K562 (cell line): Measurements from ENCODE around the gene NEK2. TPM values are rescaled to one million over a fixed set of nuclear protein-coding genes. Genes with fewer than 3 reads are reported as not detected.

Source experiments
- BACH1 ChIP-seq: fragments of 200-800 bp; sonication (Bioruptor generic); IDR thresholded peaks from 2 replicates; pipeline ENCODE4 v1.6.1; 2016; ENCODE audit warnings: missing genetic modification characterization, missing compliant biosample characterization
- GTF2E2 ChIP-seq: fragments of 200-800 bp; sonication (Bioruptor generic); IDR thresholded peaks from 2 replicates; pipeline ENCODE4 v1.6.1; 2016; ENCODE audit warnings: missing genetic modification characterization, missing compliant biosample characterization
- NCOA4 ChIP-seq: fragments of 450-650 bp; IDR thresholded peaks from 2 replicates; pipeline ENCODE4 v1.6.1; 2018; ENCODE audit warnings: mild to moderate bottlenecking; ENCODE audit not compliant: partially characterized antibody
- PTBP1 ChIP-seq: fragments of 200-400 bp; formaldehyde crosslinking; IDR thresholded peaks from 2 replicates; pipeline ENCODE4 v1.6.1; 2017; ENCODE audit warnings: low read depth, low read length
- SNRNP70 ChIP-seq: fragments of 200-400 bp; formaldehyde crosslinking; optimal IDR thresholded peaks from 2 replicates; pipeline ENCODE3; 2017; ENCODE audit warnings: low read depth, low read length
- SREBF2 ChIP-seq: sonication (generic); formaldehyde crosslinking; IDR thresholded peaks from 2 replicates; pipeline ENCODE4 v1.4.0; 2020; ENCODE audit warnings: mild to moderate bottlenecking, missing genetic modification reagents
- SRSF3 ChIP-seq: fragments of 200-400 bp; formaldehyde crosslinking; IDR thresholded peaks from 2 replicates; pipeline ENCODE4 v1.6.1; 2016; ENCODE audit warnings: mild to moderate bottlenecking, low read length, moderate library complexity; ENCODE audit not compliant: insufficient read depth
- TEAD2 ChIP-seq: fragments of 450-650 bp; IDR thresholded peaks from 2 replicates; pipeline ENCODE4 v1.6.1; 2016; ENCODE audit warnings: missing genetic modification characterization, control low read depth, missing compliant biosample characterization
- XRCC3 ChIP-seq: fragments of 450-650 bp; IDR thresholded peaks from 2 replicates; pipeline ENCODE4 v1.6.1; 2017; ENCODE audit warnings: mild to moderate bottlenecking, moderate library complexity
- ZNF143 ChIP-seq: sonication (generic); formaldehyde crosslinking; IDR thresholded peaks from 2 replicates; pipeline ENCODE4 v1.9.0; 2022; ENCODE audit warnings: mild to moderate bottlenecking, missing genetic modification reagents
- ZNF24 ChIP-seq: fragments of 450-650 bp; IDR thresholded peaks from 2 replicates; pipeline ENCODE4 v1.6.1; 2016
- ZNF583 ChIP-seq: fragments of 250-450 bp; sonication (Bioruptor Pico); IDR thresholded peaks from 2 replicates; pipeline ENCODE4 v1.4.0; 2020
- ZNF668 ChIP-seq: fragments of 250-450 bp; sonication (Bioruptor Pico); IDR thresholded peaks from 2 replicates; pipeline ENCODE4 v1.8.0; 2022; ENCODE audit warnings: mild to moderate bottlenecking, inconsistent platforms
- polyA plus RNA-seq, 8 experiments: library from polyadenylated mRNA; depleted of rRNA in 4 of 8; stranded (reverse) in 5 of 8; unstranded in 3 of 8; fragments of >200 nt; fragmentation: Nextera tagmentation in 2 of 8; fragmentation: Illumina TruSeq in 1 of 8; extraction: Ambion mirVana in 2 of 8; extraction: Trizol in 1 of 8; gene quantifications; 2 replicates each; pipeline versions ENCODE4 v1.2.1 to v1.2.3, GENCODE V29; 2011 to 2014; ENCODE audit warnings: inconsistent platforms in 1 of 8, missing spikeins in 1 of 8
- total RNA-seq, 7 experiments: library from RNA; depleted of rRNA in 6 of 7; stranded (reverse); fragments of >200 nt in 6 of 7; fragmentation: Illumina TruSeq in 2 of 7; extraction: Trizol in 2 of 7; gene quantifications; 2 replicates each; pipeline versions ENCODE4 v1.2.1 to v1.2.3, GENCODE V29; 2011 to 2021; ENCODE audit warnings: low replicate concordance in 1 of 7
- TF ChIP-seq, protein P1 (sequence below): sonication (generic); formaldehyde crosslinking; IDR thresholded peaks from 2 replicates; pipeline ENCODE4 v1.4.0; 2020; ENCODE audit warnings: mild to moderate bottlenecking, missing genetic modification reagents
- TF ChIP-seq, protein P2 (sequence below): sonication (generic); formaldehyde crosslinking; IDR thresholded peaks from 2 replicates; pipeline ENCODE4 v1.8.0; 2022; ENCODE audit warnings: mild to moderate bottlenecking, missing genetic modification reagents, borderline replicate concordance
- TF ChIP-seq, protein P3 (sequence below): sonication (generic); formaldehyde crosslinking; IDR thresholded peaks from 2 replicates; pipeline ENCODE4 v1.8.0; 2022; ENCODE audit warnings: missing genetic modification reagents, mild to moderate bottlenecking, borderline replicate concordance
- TF ChIP-seq, protein P4 (sequence below), 2 experiments: fragments of 150-350 bp in 1 of 2; IDR thresholded peaks; 2 replicates each; pipeline ENCODE4 v1.6.1; 2012 to 2016; ENCODE audit warnings: low read depth in 2 of 2, low read length in 2 of 2, mild to moderate bottlenecking in 1 of 2, moderate library complexity in 1 of 2
- TF ChIP-seq, protein P5 (sequence below): fragments of 450-650 bp; formaldehyde crosslinking; IDR thresholded peaks from 2 replicates; pipeline ENCODE4 v1.4.0; 2020; ENCODE audit warnings: mild to moderate bottlenecking, moderate library complexity
- TF ChIP-seq, protein P6 (sequence below): sonication (generic); formaldehyde crosslinking; IDR thresholded peaks from 2 replicates; pipeline ENCODE4 v1.8.0; 2022; ENCODE audit warnings: mild to moderate bottlenecking, low read depth, missing genetic modification reagents

Gene NEK2
- total and polyA plus RNA-seq, 9 of the 15 experiments (the other 6 are each of a cell fraction or from before 2014, with no cell fraction given): 30.0 to 74.7 (median 66.4) TPM

DNA sequence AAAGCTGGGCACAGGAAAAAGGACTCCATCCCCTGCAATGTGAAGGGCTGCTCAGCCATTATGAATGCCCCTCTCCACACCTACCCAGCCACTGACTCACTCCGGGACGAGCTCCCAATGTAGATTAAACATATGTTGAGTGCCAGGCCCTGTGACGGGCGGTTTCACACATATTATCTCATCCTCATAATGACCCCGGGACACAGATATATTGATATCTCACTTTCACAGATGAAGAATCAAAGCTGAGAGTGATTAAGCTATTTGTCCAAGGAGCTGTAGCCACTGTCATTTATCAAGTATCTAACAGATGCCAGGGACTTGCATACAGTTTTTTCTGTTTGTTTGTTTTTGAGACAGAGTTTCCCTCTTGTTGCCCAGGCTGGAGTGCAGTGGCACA is 61.5 kb downstream of the NEK2 start (continued):
- TF ChIP-seq, protein P1, sequence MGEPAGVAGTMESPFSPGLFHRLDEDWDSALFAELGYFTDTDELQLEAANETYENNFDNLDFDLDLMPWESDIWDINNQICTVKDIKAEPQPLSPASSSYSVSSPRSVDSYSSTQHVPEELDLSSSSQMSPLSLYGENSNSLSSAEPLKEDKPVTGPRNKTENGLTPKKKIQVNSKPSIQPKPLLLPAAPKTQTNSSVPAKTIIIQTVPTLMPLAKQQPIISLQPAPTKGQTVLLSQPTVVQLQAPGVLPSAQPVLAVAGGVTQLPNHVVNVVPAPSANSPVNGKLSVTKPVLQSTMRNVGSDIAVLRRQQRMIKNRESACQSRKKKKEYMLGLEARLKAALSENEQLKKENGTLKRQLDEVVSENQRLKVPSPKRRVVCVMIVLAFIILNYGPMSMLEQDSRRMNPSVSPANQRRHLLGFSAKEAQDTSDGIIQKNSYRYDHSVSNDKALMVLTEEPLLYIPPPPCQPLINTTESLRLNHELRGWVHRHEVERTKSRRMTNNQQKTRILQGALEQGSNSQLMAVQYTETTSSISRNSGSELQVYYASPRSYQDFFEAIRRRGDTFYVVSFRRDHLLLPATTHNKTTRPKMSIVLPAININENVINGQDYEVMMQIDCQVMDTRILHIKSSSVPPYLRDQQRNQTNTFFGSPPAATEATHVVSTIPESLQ (CRISPR knock-in tag): no peak
- TF ChIP-seq, protein P2, sequence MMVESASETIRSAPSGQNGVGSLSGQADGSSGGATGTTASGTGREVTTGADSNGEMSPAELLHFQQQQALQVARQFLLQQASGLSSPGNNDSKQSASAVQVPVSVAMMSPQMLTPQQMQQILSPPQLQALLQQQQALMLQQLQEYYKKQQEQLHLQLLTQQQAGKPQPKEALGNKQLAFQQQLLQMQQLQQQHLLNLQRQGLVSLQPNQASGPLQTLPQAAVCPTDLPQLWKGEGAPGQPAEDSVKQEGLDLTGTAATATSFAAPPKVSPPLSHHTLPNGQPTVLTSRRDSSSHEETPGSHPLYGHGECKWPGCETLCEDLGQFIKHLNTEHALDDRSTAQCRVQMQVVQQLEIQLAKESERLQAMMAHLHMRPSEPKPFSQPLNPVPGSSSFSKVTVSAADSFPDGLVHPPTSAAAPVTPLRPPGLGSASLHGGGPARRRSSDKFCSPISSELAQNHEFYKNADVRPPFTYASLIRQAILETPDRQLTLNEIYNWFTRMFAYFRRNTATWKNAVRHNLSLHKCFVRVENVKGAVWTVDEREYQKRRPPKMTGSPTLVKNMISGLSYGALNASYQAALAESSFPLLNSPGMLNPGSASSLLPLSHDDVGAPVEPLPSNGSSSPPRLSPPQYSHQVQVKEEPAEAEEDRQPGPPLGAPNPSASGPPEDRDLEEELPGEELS: no peak
- TF ChIP-seq NCOA4 (no peak), SREBF2 (CRISPR knock-in tag) (no peak), SNRNP70 (no peak), GTF2E2 (tag) (no peak), ZNF24 (no peak), ZNF583 (CRISPR knock-in tag) (no peak), TEAD2 (tag) (no peak), XRCC3 (no peak), SRSF3 (no peak), PTBP1 (no peak), ZNF668 (no peak), BACH1 (tag) (no peak), ZNF143 (CRISPR knock-in tag) (no peak)
- TF ChIP-seq, protein P3, sequence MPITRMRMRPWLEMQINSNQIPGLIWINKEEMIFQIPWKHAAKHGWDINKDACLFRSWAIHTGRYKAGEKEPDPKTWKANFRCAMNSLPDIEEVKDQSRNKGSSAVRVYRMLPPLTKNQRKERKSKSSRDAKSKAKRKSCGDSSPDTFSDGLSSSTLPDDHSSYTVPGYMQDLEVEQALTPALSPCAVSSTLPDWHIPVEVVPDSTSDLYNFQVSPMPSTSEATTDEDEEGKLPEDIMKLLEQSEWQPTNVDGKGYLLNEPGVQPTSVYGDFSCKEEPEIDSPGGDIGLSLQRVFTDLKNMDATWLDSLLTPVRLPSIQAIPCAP (CRISPR knock-in tag): no peak
- TF ChIP-seq, protein P4, sequence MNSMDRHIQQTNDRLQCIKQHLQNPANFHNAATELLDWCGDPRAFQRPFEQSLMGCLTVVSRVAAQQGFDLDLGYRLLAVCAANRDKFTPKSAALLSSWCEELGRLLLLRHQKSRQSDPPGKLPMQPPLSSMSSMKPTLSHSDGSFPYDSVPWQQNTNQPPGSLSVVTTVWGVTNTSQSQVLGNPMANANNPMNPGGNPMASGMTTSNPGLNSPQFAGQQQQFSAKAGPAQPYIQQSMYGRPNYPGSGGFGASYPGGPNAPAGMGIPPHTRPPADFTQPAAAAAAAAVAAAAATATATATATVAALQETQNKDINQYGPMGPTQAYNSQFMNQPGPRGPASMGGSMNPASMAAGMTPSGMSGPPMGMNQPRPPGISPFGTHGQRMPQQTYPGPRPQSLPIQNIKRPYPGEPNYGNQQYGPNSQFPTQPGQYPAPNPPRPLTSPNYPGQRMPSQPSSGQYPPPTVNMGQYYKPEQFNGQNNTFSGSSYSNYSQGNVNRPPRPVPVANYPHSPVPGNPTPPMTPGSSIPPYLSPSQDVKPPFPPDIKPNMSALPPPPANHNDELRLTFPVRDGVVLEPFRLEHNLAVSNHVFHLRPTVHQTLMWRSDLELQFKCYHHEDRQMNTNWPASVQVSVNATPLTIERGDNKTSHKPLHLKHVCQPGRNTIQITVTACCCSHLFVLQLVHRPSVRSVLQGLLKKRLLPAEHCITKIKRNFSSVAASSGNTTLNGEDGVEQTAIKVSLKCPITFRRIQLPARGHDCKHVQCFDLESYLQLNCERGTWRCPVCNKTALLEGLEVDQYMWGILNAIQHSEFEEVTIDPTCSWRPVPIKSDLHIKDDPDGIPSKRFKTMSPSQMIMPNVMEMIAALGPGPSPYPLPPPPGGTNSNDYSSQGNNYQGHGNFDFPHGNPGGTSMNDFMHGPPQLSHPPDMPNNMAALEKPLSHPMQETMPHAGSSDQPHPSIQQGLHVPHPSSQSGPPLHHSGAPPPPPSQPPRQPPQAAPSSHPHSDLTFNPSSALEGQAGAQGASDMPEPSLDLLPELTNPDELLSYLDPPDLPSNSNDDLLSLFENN (IDR thresholded peaks at IDR 0.05; ENCODE audit: low read depth in 2 of 2, low read length in 2 of 2): no peak; a peak in 1 of 4 replicates
- TF ChIP-seq, protein P5, sequence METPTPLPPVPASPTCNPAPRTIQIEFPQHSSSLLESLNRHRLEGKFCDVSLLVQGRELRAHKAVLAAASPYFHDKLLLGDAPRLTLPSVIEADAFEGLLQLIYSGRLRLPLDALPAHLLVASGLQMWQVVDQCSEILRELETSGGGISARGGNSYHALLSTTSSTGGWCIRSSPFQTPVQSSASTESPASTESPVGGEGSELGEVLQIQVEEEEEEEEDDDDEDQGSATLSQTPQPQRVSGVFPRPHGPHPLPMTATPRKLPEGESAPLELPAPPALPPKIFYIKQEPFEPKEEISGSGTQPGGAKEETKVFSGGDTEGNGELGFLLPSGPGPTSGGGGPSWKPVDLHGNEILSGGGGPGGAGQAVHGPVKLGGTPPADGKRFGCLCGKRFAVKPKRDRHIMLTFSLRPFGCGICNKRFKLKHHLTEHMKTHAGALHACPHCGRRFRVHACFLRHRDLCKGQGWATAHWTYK (CRISPR knock-in tag): no peak
- TF ChIP-seq, protein P6, sequence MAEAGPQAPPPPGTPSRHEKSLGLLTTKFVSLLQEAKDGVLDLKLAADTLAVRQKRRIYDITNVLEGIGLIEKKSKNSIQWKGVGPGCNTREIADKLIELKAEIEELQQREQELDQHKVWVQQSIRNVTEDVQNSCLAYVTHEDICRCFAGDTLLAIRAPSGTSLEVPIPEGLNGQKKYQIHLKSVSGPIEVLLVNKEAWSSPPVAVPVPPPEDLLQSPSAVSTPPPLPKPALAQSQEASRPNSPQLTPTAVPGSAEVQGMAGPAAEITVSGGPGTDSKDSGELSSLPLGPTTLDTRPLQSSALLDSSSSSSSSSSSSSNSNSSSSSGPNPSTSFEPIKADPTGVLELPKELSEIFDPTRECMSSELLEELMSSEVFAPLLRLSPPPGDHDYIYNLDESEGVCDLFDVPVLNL (CRISPR knock-in tag): no peak
